Muscle of back (tissue), 11 donors: Measurements from ENCODE around the gene TRAPPC2L. TPM values are rescaled to one million over a fixed set of nuclear protein-coding genes. Genes with fewer than 3 reads are reported as not detected.

ENCODE experiments used
- DNase-seq, 3 donors: peaks; one replicate each; pipeline versions ENCODE4 v3.0.0 to v3.0.0-alpha.2; 2013
- polyA plus RNA-seq, 10 donors: library from polyadenylated mRNA; unstranded; fragments of 120-200 nt; gene quantifications; one replicate each; pipeline ENCODE4 v1.2.1, GENCODE V29; 2013; ENCODE audit not compliant: insufficient read length in 10 of 10

TRAPPC2L gene
- polyA plus RNA-seq, 10 donors = 45.8 to 61.5 (median 53.5) TPM

DNA sequence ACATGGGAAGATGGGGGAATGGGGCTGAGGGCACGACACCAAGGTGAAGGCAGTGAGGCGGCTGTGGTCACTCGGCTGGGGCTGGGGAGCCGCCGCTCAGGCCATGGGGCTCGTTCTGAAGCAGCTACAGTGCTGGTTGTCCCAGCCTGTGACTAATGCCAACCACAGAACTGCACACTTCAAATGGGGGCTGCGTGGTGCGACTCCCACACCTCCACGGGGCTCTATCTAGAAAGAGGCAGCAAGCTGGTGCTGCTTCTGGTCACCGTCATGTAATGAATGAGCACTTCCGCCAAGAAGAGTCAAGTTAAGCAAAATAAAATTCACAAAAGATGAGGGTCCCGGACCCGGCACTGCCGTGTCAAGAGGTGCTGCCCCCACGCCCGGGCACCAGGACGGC is 20.1 kb upstream of the TRAPPC2L start:
- DNase-seq = no peak

DNA sequence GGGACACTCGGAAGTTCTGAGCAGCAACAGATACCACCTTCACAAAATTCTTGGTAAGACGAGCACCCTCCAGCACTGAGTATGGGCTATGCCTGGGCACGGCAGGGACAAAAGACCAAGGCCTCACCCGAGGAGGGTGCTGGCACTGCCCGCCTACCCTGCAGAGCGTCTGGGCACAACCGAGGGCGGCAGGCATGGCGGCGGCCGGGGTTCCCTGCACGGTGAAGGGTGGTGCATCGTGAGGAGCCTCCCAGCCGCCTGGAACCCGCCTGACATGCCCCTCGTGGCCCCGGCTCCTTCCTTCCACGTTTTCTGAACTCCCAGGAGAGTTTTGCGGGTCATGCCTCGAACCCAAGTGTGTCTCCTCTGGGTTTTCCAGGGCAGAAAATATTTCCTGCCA is 19.1 kb upstream of the TRAPPC2L start:
- DNase-seq = no peak

DNA sequence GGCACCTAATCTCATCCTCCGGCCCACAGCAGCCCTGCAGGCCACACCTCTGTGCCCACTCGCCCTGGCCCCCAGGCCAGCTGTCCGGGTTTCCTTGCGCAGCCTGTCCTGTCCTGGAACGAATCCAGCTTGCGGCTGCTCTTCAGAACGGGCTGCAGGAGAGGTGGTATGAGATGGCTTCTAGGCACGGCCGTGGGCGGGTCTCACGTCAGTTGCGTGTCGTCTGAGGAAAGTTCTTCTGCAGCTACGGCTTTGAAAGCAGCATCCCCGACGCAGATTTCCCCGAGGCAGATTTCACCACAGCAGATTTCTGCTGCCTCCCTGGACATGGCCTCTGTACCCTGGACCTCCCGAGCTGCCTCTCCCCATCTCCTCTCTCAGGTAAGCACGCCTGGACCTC is 18.4 kb upstream of the TRAPPC2L start:
- no peak for DNase-seq

DNA sequence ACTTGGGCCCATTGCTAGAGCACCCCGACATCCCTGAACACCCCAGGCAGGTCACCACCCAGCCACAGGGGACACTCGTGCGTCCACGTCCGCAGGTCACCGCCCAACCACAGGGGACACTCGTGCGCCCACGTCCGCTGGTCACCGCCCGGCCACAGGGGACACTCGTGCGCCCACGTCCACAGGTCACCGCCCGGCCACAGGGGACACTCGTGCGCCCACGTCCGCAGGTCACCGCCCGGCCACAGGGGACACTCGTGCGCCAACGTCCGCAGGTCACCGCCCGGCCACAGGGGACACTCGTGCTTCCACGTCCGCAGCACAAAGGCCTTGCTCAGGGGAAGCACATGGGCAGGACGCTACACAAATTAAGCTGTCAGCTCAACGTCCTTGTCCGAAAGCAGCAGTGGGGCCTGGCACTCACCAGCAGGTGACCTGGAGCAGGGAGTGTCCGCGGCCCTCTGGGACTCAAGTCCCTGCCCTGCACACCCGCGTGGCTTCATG is 17.8 kb upstream of the TRAPPC2L start:
- no peak for DNase-seq

DNA sequence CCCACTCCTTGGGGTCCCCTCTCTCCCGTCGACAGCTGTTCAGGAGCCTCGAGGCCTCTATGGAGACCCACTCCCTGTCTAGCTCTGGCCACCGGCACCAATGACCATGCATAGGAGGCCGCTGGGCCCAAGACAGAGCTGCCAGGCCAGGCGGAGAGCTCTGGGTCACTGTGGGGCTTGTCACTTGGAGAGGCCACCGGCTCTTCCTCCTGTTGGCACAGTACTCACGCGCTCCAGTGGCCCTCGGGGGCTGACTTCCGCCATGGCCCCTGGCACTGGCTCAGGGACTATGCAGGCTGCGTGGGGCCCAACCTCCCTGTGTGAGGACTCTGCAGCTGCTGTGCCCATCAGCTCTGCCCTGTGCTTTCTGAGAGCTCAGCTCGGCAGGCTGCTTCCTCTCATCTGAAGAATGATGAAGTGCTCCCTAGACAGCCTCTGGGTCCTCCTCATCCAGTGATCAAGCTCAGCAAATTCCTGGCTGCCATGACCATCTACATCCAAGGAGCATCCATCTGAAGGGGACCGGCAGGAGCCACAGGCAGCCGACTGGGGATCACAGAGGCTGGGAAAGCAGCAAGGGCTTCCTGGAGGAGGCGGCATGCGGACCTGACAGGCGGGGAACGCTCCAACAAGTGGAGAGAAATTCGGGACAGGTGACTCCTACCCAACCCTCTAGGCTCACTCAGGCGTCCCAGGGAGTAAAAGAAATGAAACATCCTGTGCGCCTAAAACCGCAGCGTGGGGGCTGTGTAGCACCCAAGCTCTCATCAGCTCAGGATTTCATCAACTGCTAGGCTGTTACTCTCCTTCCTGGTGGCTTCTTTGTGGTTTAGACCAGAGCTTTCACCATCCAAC is 17.0 kb upstream of the TRAPPC2L start:
- no peak for DNase-seq

DNA sequence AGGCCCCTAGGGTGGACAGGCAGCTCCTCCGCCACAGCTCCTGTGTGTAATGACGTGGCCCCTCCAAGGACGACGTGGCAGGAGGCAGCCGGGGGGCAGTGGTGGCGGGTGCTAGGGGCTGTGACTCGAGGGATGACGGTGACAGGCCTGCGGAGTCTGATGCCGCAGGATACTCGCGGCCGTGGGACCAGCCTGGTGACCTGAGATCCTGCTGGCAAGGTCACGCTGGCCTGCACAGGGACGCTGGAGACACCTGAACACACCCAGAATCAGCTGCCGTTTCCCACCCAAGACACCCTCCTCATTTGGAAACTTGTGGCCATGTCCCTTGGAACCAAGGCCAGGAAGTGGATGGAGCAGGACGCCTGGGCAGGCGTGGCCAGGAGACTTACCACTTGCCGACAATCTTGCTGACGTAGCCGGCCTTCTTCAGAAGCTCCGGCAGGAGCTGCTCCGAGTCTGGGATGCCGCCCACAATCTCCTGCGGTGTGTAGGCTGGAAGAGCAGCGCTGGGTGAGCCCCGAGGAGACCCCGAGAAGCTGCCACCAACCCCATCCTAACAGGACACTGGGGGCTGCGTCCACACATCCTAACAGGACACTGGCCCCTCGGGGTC is 16.2 kb upstream of the TRAPPC2L start:
- DNase-seq = no peak

DNA sequence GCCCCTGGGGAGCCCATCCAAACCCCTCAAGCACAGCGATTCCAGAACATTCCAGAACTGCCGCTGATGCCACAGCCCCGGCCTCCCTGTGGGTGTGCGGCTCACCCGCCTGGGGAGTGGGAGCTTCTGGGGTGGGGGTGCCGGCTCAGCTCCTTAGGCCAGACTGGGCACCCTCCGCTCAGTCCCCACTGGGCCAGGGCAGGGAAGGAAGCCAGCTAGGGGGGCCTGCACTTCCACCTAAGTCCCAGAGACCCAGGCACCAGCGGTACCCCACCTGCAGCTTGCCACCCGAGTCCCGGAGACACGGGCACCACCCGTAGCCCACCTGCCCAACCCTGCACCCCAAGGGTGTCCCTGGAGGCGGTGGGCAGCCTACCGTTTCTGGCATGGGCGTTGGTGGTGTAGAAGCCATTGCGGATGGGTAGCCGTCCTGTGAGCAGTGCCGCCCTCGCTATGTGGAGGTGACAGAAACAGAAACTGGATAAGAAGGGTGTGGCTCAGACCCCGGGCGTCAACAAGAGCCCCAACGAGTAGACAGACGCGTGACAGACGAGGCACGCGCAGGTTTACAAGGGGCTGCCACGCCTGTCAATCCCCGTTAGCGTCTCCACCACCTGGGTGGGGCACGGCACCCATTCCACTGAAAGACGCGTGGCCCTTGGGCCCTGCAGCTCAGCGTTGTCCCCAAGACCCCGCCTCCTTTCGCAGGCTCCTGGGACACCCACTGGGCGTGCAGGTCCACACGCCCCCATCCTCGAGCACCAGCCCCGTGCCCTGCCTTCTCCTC is 15.2 kb upstream of the TRAPPC2L start:
- DNase-seq = no peak

DNA sequence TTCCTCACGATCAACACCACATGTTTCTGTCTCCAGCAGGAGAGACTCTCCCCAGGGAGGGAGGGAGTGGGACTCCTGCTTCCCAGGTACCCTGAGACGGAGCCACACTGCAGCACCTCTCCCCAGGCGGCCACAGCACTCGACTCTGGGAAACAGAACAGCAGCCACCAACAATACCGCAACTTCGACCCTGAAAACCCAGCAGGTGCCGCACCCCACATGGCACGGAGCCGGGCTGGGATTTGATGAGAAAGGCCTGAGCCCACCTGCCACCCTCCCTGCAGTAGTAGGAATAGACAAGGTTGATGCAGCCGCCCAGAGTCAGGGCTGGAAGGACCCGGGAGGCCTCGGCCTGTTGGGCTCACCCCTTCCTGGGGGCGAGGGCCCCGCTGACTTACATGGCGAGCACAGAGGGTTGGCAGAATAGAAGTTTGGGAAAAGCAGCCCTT is 14.6 kb upstream of the TRAPPC2L start:
- DNase-seq = no peak

DNA sequence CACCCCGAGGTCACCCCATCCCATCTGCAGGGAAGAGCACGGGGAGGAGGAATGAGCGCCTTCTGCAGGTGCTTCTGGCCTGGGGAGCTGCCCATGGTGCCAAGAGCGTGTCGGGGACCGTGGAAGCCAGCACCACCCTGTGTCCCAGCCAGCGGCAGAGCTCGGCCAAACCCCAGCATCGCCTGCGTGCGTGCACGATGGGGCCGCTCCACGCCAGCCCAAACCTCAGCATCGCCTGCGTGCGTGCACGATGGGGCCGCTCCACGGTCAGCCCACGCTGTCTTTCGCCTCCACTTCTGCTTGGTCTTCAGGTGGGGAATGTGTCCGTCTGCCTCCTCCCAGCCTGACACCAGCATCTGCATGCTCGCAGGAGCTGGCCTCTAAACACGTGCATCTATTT is 14.1 kb upstream of the TRAPPC2L start:
- no peak for DNase-seq

DNA sequence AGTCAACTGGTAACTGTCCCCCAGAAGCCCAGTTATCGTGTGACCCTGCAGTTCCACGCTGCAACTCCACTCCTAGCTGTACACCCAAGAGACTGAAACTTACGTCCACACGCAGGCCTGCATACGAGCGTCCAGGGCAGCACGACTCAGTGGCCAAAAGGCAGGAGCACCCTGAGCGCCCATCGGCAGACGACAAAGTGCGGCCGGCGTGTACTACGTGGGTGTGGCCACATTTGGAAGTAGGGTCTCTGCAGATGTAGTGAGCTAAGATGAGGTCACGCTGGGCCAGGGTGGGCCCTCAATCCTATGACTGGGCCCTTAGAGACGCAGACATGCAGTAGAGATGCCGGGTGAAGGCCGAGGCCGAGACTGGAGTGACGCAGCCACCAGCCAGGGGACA is 13.7 kb upstream of the TRAPPC2L start:
- no peak for DNase-seq

DNA sequence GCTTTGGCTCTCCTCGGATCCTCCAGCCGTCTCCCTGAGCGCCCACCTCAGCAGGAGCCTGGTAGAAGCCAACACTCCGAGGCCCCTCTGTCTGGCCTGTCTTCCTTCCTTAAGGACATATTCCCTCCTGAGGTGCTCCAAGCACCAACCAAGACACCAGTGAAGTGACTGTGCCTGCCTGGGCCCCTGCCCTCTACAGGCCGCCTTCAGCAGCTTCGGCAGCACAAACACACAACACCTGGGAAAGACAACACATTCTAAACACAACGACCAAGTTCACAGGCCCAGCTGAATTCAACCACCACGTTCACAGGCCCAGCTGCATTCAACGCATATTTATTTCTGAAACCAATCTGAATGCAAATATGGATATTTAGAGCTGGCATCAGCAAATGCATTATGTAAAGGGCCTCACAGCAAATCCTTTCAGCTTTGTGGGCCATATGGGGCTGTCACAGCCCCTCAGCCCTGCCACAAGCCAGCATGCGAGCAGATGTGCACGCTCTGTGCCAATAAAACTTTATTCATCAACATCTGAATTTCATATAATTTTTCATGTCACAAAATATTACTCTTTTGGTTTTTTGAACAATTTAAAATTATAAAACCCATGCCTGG is 12.4 kb upstream of the TRAPPC2L start:
- no peak for DNase-seq

DNA sequence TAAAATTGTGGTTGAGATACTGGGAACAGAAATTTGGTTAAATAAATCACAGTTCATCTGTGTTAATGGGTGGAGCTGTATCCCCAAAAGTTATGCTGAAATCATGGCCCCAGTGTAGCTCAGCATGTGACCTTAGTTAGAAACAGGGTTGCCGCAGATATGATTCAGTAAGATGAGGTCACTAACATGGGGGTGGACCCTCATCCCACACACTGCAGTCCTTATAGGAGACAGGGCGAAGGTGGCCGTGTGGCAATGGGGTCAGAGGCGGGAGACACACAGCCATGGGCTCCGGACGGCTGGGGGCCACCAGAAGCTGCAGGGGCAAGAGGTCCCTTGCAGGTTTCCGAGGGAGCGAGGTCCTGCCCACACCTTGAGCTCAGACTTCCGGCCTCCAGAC is 10.8 kb upstream of the TRAPPC2L start:
- no peak for DNase-seq

DNA sequence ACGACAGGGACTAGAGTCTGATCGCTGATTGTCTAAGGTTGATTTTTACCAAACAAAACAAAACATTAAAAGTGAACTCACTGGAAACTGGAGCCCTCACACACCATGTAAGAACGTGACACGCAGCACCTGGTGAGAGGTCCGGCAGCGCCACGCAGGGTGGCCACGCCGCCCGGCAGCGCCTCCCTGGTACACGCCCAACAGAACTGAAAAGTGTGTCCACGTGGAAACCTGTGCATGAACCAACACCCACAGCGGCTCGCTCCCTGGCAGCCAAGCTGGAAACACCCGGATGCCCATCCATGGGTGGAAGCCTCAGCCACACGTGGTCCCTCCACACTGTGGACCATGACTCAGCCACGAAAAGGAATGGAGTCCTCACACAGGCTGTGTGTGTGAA is 9.3 kb upstream of the TRAPPC2L start:
- no peak for DNase-seq

DNA sequence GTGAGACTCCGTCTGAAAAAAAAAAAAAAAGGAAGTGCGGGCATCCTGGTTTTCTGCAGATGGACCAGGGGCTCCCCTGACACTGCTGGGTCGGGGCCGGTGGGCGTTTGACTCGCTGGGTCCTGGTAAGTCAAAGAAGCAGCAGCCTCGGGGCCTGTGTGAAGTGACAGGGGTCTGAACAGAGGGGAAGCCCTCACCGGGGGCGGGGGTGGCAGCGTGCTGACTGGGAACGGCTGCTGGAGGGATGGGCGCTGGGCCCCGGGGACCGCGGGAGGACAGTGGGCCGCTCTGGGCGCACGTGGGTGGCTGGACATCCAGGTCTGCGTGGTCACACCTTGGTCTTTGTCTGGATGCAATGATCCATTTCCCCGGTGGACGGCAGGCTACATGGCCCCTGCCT is 8.4 kb upstream of the TRAPPC2L start:
- DNase-seq = no peak

DNA sequence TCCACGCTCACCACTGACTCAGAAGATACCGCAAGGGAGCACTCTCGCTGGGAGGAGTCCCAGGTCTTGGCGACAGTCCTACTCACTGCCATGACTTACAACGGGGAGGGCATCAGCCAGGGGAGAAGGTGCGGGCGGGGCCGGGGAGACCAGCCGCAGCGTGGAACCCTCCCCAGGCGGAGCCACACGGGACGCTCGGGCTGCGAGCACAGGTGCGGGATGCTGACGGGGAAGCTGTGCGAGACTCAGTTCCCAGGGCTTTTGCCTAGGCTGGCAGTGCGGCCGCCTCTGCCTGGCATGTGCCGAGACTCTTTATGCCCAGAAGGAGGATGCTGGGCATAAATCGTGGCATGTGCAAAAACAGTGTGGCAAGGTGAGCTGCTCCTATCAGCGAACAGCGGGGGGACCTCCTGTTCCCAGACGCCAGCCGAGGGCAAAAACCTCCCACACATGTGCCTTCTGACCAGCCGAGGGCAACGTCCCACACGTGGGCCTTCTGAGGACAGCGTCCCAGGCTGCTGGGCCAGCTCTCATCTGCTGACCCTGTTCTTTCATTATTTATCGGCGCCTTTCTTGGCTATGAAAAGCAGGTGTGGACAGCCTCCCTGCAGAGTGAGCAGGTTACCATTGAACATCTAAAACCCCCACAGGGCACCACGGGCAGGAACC is 6.3 kb upstream of the TRAPPC2L start:
- DNase-seq = no peak

DNA sequence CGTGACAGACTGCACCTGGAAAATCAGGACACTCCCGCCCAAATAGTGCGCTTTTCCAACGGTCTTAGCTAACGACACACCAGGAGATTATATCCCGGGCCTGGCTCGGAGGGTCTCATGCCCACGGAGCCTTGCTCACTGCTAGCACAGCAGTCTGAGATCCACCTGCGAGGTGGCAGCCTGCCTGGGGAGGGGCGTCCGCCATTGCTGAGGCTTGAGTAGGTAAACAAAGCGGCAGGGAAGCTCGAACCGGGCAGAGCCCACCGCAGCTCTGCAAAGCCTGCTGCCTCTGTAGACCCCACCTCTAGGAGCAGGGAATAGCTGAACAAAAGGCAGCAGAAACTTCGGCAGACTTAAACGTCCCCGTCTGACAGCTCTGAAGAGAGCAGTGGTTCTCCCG is 5.3 kb upstream of the TRAPPC2L start:
- DNase-seq = no peak

DNA sequence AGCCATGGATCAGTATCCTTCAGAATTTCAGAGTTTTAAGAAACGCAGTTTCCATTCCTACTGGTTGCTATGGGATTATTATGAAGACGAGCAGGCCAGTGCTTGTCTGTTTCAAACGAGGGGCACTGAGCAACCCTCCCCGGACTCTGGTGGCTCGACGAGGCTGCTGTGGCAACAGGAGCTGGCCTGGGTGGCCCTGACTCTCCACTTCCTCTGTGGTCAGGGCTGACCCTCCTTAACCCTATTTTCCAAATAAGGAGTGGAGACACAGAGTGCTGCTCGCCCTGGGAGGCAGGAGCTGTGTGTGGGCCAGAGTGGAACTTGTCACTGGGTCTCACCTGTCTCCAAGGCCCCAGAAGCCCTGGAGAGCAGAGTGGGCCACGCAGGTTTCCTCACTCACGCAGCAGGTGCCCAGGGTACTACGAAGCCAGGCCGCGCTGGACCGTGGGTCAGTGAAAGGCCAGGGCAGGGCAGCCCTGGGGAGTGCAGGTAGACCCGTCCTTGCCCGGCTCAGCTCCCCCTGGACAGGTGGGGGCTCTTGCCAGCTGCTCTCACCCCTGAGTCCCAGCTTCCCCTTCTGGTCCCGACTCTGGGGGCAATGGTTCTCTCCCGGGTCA is 3.5 kb upstream of the TRAPPC2L start:
- DNase-seq = no peak

DNA sequence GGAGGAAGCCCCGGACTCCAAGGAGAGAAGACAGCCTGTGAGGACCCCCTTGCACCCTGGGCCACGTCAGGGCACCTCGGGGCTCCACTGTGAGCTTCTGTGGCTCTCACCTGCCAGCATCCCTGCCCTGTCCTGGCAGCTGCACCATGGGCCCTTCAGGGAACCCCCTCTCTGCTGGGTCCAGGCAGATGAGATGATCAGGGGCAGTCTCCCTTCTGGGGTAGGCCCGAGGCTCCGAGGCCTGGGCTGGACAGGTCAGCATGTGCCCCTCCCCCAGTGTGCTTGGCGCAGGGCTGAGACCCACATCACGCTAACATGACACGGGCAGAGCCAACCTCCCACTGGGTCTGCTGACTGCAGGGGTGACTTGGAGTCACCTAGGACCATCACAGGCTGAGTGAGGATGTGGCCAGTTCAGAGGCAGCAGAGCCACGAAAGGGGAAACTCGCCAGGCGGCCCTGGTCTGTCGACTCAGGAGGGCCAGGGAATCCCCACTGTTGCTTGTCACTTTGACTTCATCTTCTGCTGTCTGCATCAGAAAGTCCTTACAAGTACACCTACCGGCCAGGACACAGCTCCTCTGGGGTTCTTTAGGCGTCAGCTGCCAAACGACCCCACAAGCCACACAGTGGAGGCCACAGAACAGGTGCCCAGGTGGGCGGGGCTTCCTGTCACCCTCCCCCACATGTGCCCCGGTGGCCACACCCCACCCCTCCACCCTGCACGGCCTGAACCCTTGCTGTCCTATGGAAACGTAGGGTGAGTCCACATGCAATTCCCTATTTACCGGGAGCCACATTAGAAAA is 2.4 kb upstream of the TRAPPC2L start:
- DNase-seq = no peak

DNA sequence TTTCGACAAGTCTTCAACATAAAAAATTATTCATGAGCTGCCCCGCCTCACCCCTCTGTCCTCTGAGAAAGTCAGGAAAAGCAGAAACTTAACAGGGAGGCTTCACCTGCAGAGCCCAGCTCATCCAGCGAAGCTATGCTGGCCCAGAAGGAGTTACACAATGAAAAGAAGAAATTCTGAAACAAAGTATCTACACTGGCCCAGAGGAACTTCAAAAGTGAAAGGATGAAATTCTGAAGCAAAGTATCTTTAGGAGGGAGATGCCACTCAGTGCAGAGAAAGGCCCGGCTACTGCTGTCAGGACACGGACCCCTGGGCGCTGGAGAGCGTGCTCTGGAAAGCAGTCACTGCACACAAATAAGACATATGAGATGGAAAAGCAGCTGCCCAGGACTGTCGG is 1.8 kb upstream of the TRAPPC2L start:
- DNase-seq = no peak

DNA sequence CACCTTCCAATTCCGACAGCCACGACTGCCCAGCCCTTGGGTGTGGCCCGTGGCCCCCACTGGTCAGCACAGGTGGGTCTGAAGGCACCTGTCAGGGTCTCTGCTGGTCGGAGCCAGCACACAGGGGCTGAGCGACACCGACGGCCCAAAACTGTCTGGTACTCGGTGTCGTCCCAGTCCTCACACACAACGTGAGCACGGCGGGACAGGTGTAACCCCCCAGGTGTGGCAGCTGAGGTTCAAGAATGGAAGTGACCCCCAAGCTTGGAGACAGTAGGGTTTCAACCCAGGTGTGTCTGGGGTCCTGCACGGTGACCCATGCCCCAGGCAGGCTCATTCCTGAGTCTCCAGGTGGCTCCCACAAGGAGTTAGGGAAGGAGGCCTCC is 1.2 kb upstream of the TRAPPC2L start:
- no peak for DNase-seq
